CMK (cell line): ENCODE data around the gene CEP41.

ENCODE experiments used
- DNase-seq: peaks from one replicate; pipeline ENCODE4 v3.0.0-alpha.2; 2010; ENCODE audit warnings: low read depth

The CEP41 gene

GRCh38 chr7:130350945-130351790 is 89.6 kb downstream of the CEP41 start:
- no peak for DNase-seq

DNA sequence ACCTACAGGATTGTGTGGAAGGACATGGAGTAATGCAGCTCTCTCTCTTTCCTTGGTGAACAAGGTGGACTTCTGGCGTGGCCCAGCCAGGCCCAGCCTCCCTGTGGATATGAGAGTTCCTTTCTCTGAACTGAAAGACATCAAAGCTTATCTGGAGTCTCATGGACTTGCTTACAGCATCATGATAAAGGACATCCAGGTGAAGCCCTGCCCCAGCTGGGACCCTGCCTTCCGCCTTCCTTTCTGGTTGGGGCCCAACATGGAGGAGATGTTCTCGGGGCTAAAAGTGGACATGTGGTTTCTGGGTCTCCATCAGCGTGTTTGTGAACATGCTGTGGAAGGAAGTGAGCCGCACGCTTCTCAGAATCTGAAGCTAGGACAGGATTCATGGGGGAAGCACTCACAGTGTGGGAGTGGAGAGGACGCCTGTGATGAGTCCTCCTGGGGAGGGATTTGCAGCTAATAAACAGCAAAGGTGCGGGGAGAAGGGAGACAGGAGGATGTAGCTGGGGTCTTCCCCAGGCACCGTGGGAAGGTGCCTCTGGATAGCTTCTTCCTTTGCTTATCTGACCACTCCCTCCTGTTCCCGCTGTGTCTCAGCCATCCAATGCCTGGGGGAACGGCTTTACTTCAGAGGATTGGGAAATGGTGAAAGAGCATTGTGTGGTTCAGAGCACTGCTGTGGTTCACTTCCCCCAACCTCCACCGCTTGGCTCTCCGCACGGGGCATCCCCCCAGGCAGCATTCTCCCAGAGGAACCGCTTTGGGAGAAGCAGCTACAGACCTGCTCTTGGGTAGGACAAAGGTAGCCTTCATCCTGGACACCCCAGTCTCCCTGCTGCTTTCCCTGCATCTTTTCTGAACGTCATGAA is 90.7 kb downstream of the CEP41 start:
- DNase-seq: no peak

GRCh38 chr7:130346941-130347340 is 93.9 kb downstream of the CEP41 start:
- DNase-seq: no peak

DNA sequence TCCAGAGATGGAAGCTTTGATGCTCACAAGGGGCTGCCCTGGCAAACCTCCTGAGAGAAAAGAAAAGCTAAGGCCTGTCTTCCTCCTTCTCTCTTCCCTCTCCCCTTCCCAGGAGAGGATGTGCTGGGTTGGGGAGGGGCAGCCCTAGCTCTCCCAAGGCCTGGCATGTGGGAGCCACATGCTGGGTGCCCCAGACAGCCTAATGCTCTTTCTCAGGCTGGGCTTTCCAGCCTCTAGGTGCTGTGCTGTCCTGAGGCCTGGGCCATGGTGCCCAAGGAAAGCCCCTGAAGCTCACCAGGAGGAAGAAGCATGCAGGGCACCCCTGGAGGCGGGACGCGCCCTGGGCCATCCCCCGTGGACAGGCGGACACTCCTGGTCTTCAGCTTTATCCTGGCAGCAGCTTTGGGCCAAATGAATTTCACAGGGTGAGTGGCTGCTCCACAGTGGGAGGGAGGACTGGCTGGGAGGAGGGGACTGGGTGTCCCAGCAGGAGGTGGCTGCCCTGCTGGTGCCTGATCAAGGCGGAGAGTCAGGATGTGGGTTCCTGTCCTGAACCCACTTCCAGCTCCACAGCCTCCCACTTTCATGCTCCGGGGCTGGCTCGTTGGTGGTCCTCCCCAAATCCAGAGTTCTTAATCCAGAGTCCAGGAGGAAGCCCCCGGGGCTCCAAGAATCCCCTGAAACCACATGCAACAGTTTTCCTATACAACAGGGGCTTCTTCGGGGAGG is 94.5 kb downstream of the CEP41 start:
- no peak for DNase-seq

DNA sequence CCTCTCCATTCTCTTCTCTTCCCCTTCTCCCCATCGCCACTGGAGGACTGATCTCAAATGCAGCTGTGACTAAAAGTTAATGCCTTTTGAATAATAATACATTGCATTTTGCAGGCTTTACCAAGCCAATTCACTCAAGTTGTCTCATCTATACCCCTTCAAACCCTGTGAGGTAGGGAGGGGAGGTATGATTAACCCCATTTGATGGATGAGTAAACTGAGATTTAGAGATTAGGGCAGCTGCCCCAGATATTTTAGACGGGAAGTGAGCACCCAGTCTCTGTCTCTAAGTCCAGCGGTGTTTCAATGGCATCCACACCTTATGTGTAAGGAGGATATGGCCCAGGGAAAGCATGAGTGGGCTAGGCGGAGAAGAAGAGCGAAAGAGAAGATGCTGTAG is 95.1 kb downstream of the CEP41 start:
- no peak for DNase-seq

DNA sequence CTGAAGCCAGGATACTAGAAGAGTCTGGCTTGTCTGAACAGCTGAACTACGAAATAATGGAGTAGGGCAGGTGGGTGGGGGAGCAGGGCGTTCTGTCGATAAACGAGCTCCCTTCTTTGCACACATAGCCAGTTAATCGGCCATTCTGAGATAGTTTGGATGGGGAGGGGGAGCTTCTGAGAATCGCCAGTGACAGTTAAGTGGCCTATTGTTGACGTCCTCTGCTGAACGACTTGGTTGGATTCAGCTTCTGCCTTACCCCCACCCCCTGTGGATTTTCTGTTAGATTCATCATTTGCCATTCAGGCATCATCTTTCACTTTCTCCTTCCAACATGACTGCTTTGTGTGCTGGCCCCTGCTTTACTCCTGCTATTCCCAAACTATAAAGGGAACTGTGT is 95.7 kb downstream of the CEP41 start:
- DNase-seq: no peak

DNA sequence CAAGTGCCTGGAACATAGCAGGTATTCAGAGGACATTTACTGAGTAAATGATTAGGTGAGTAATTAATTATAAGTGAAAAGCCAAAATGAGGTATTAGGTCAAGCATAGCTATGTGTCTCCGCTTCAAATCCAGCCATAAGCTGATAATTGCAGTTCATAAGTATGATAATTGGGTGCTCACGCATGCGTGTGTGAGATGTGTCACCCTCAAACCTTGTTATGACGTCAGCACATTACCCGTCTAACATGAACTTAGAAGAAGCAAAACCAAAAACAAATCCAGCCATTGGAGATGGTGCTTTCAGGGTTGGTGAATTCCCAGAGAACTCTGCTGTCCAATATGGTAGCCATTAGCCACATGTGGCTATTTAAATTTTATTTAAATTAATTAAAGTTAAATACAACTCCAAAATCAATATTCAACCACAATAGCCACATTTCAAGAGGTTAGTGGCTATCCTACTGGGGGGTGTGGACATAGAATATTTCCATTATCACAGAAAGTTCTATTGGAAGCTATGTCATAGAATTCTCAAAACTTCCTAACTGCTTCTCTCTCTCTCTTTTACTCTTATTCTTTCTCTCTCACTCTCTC is 96.4 kb downstream of the CEP41 start, which contains the start of gene CPA5:
TSS of gene CPA5 (plus strand) at position 546 of the 596 bp plus-strand sequence. CDS start 1,670 bp downstream, outside the sequence.
- DNase-seq: no peak
